Stomach (tissue), 9 donors: Measurements from ENCODE around the gene ANGEL2. TPM values are rescaled to one million over a fixed set of nuclear protein-coding genes. Genes with fewer than 3 reads are reported as not detected.
"Not testable (repeated sequence)": the region's sequence is repeated elsewhere in the genome, so short reads cannot be mapped to it uniquely, and the experiment has no call there.

Experiments used
- DNase-seq, 2 donors: peaks; one replicate each; pipeline versions ENCODE4 v3.0.0 to v3.0.0-alpha.2; 2013 to 2019
- H3K27ac ChIP-seq, 5 donors: fragments of 200-600 bp in 4 of 5; sonication (generic) in 4 of 5; one replicate each; pipeline ENCODE4 v1.5.1; 2013 to 2019; ENCODE audit warnings: mild to moderate bottlenecking in 1 of 5, moderate library complexity in 1 of 5
- H3K27me3 ChIP-seq, 3 donors: fragments of 200-600 bp; sonication (generic); one replicate each; pipeline ENCODE4 v1.5.1; 2017 to 2019; ENCODE audit warnings: mixed run types in 1 of 3
- H3K36me3 ChIP-seq, 4 donors: fragments of 200-600 bp; sonication (generic); 1 replicate in 3 of 4; 2 replicates in 1 of 4; pipeline ENCODE4 v1.5.1; 2016 to 2019
- H3K4me1 ChIP-seq, 4 donors: fragments of 200-600 bp; sonication (generic); one replicate each; pipeline ENCODE4 v1.5.1; 2016 to 2019
- H3K4me3 ChIP-seq, 4 donors: fragments of 200-600 bp; sonication (generic) in 3 of 4; one replicate each; pipeline ENCODE4 v1.5.1; 2016 to 2019; ENCODE audit warnings: mild to moderate bottlenecking in 1 of 4
- H3K9me3 ChIP-seq, 4 donors: fragments of 200-600 bp; sonication (generic); one replicate each; pipeline ENCODE4 v1.5.1; 2016 to 2019
- CTCF ChIP-seq, 7 experiments: fragments of 450-650 bp in 4 of 7; fragments of 200-600 bp in 3 of 7; sonication (generic) in 3 of 7; IDR thresholded peaks; one replicate each; pipeline ENCODE4 v1.5.1; 2016 to 2019; ENCODE audit warnings: antibody characterized with exemption in 7 of 7, control low read depth in 2 of 7, mild to moderate bottlenecking in 1 of 7
- EP300 ChIP-seq: sonication (generic); formaldehyde crosslinking; IDR thresholded peaks from one replicate; pipeline ENCODE4 v1.6.1; 2017; ENCODE audit warnings: antibody characterized with exemption
- POLR2A ChIP-seq, 4 donors: fragments of 450-650 bp; IDR thresholded peaks; one replicate each; pipeline ENCODE4 v1.6.1; 2016; ENCODE audit warnings: antibody characterized with exemption in 4 of 4, control low read depth in 2 of 4, mild to moderate bottlenecking in 1 of 4, moderate library complexity in 1 of 4
- POLR2AphosphoS5 ChIP-seq, 3 donors: sonication (generic); formaldehyde crosslinking; IDR thresholded peaks; one replicate each; pipeline ENCODE4 v1.6.1; 2016; ENCODE audit warnings: antibody characterized with exemption in 3 of 3
- WGBS, 5 donors: extraction: QIAGEN DNeasy Blood & Tissue Kit in 3 of 5; methylation state at CpG; one replicate each; pipeline versions ENCODE4 v1.1.5 to v1.1.7; 2013 to 2018; 5-methylcytosine and 5-hydroxymethylcytosine counted together
- intact Hi-C: fragments of 100-400 bp; cut with DNase I; formaldehyde crosslinking; loops from one replicate; pipeline ENCODE4 v1.15.1; 2023; ENCODE audit warnings: low total_unique reads
- polyA plus RNA-seq, 3 donors: library from polyadenylated mRNA; stranded (reverse); fragments of 200-250 nt; gene quantifications; one replicate each; pipeline ENCODE4 v1.2.3, GENCODE V29; 2013
- total RNA-seq, 5 donors: library from RNA; depleted of rRNA; stranded (reverse); fragments of >200 nt; gene quantifications; one replicate each; pipeline versions ENCODE4 v1.1.0 to v1.2.3, GENCODE V29; 2014 to 2016
- donor health status: healthy with polysubstance abuse.
- donor health status: Bipolar disorder and iron deficiency.
- donor health status: healthy.

The ANGEL2 gene
- total and polyA plus RNA-seq, 8 donors, result 3.2 to 107 (median 20.1) TPM

GRCh38 chr1:213041443-213041842 lies 25.8 kb upstream of the ANGEL2 start:
- Histone ChIP-seq H3K27me3 (peaks cover 0 to 34% (median 0%) of the 10 kb centered on the region in 3 donors), H3K4me1 (peaks cover 0 to 5% (median 0%) of the 10 kb centered on the region in 4 donors), H3K36me3 (no peaks in the 10 kb centered on the region), H3K9me3 (no peaks in the 10 kb centered on the region), H3K4me3 (no peak overlapping the region), H3K27ac (no peak overlapping the region)
- intact Hi-C loops, result no loop called here
- WGBS, 5 donors, result 69 to 88% (median 73%) methylated on average over 1 of the region's 1 CpG
- TF ChIP-seq POLR2AphosphoS5 (IDR thresholded peaks at IDR 0.05) (no peak), CTCF (IDR thresholded peaks at IDR 0.05) (no peak), EP300 (no peak), POLR2A (IDR thresholded peaks at IDR 0.05) (no peak)
- DNase-seq, result no peak

- 64 to 93% (median 86%) methylated on average over 2 of the region's 2 CpGs for WGBS, 5 donors
- Histone ChIP-seq H3K27me3 (peaks cover 0 to 40% (median 9%) of the 10 kb centered on the region in 3 donors), H3K4me3 (no peak overlapping the region), H3K36me3 (no peaks in the 10 kb centered on the region), H3K27ac (no peak overlapping the region), H3K4me1 (no peaks in the 10 kb centered on the region), H3K9me3 (no peaks in the 10 kb centered on the region)
- TF ChIP-seq CTCF (IDR thresholded peaks at IDR 0.05) (no peak), POLR2A (IDR thresholded peaks at IDR 0.05) (no peak), EP300 (no peak), POLR2AphosphoS5 (IDR thresholded peaks at IDR 0.05) (no peak)
- intact Hi-C loops, result no loop called here
- DNase-seq, result no peak
Observed at GRCh38 chr1:213035573-213035972, 19.9 kb upstream of the ANGEL2 start.

- H3K27ac ChIP-seq, result no peak overlapping the region
- WGBS, 5 donors, result 81 to 97% (median 96%) methylated on average over 1 of the region's 1 CpG
- DNase-seq, result no peak
- no peaks in the 10 kb centered on the region for H3K9me3 ChIP-seq
- H3K4me1 ChIP-seq, result no peaks in the 10 kb centered on the region
- H3K4me3 ChIP-seq, result no peak overlapping the region
- TF ChIP-seq EP300, result no peak
- no peak for TF ChIP-seq CTCF (IDR thresholded peaks at IDR 0.05)
- TF ChIP-seq POLR2AphosphoS5 (IDR thresholded peaks at IDR 0.05), result no peak
- TF ChIP-seq POLR2A (IDR thresholded peaks at IDR 0.05), result no peak
- peaks cover 0 to 44% (median 9%) of the 10 kb centered on the region in 3 donors for H3K27me3 ChIP-seq
- no peaks in the 10 kb centered on the region for H3K36me3 ChIP-seq
- intact Hi-C loops, result no loop called here
Observed at GRCh38 chr1:213034713-213035112, 19.0 kb upstream of the ANGEL2 start.

GRCh38 chr1:213032651-213033050 lies 17.0 kb upstream of the ANGEL2 start:
- Histone ChIP-seq H3K36me3 (no peaks in the 10 kb centered on the region), H3K4me3 (no peak overlapping the region), H3K4me1 (no peaks in the 10 kb centered on the region), H3K27ac (no peak overlapping the region), H3K27me3 (peaks cover 0 to 39% (median 9%) of the 10 kb centered on the region in 3 donors), H3K9me3 (no peaks in the 10 kb centered on the region)
- intact Hi-C loops, result no loop called here
- DNase-seq, result no peak
- TF ChIP-seq CTCF (IDR thresholded peaks at IDR 0.05) (no peak), POLR2AphosphoS5 (IDR thresholded peaks at IDR 0.05) (no peak), POLR2A (IDR thresholded peaks at IDR 0.05) (no peak)

- H3K4me1 ChIP-seq, DNase-seq, H3K9me3 ChIP-seq, H3K36me3 ChIP-seq, H3K27ac ChIP-seq, H3K4me3 ChIP-seq, intact Hi-C loops: not testable (repeated sequence)
- 77 to 90% (median 83%) methylated on average over 3 of the region's 3 CpGs for WGBS, 5 donors
- H3K27me3 ChIP-seq, result peaks cover 0 to 25% (median 2%) of the 10 kb centered on the region in 3 donors
Observed at GRCh38 chr1:213027024-213027423, 11.4 kb upstream of the ANGEL2 start.
